ENCODE measurements around the gene YWHAG. TPM values are rescaled to one million over a fixed set of nuclear protein-coding genes. Genes with fewer than 3 reads are reported as not detected.

Gene YWHAG
- total and polyA plus RNA-seq, 9 of the 15 experiments (the other 6 are each of a cell fraction or from before 2014, with no cell fraction given): 30.4 to 246 (median 94.5) TPM

DNA sequence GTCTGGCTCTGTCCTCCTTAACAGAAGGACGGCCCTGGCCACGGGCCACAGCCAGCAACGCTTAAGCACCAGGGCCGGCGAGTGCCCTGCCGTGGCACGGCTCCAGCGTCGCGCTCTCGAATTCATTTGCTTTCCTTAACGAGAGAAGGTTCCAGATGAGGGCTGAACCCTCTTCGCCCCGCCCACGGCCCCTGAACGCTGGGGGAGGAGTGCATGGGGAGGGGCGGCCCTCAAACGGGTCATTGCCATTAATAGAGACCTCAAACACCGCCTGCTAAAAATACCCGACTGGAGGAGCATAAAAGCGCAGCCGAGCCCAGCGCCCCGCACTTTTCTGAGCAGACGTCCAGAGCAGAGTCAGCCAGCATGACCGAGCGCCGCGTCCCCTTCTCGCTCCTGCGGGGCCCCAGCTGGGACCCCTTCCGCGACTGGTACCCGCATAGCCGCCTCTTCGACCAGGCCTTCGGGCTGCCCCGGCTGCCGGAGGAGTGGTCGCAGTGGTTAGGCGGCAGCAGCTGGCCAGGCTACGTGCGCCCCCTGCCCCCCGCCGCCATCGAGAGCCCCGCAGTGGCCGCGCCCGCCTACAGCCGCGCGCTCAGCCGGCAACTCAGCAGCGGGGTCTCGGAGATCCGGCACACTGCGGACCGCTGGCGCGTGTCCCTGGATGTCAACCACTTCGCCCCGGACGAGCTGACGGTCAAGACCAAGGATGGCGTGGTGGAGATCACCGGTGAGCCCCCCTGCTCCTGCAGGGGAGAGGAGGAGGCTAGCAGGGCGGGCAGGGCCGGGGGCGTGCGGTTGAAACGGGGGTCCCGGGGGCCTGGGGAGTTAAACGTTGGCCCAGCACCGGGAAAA lies 56.2 kb downstream of the YWHAG start, which contains the start of gene HSPB1 (continued):
- TF ChIP-seq ZNF232 (CRISPR knock-in tag; IDR thresholded peaks at IDR 0.05) (peak; percentile 68; the same call in 1 of the 2 replicates), XRCC3 (IDR thresholded peaks at IDR 0.05) (no peak), TAF7 (tag; IDR thresholded peaks at IDR 0.05) (no peak; the same call in 1 of the 2 replicates), ESRRB (CRISPR knock-in tag; IDR thresholded peaks at IDR 0.05; ENCODE audit: borderline replicate concordance) (no peak), ZNF644 (tag; IDR thresholded peaks at IDR 0.05; ENCODE audit: low read depth) (no peak), MEF2A (IDR thresholded peaks at IDR 0.05; ENCODE audit: control insufficient read depth, low read depth, low read length) (peak; percentile 94), LEF1 (IDR thresholded peaks at IDR 0.05) (0 out of 2 replicates have a peak, but pooled peaks have one; percentile 64), ZNF699 (CRISPR knock-in tag; IDR thresholded peaks at IDR 0.05; ENCODE audit: insufficient replicate concordance) (no peak), PCBP2 (IDR thresholded peaks at IDR 0.05; ENCODE audit: low read depth, low read length, poor library complexity, severe bottlenecking) (no peak), CHD1 (IDR thresholded peaks at IDR 0.05; ENCODE audit: low read length) (peak; percentile 60), MAZ (CRISPR knock-in tag; conservative IDR thresholded peaks at IDR 0.05 in 1 of 2, IDR thresholded peaks at IDR 0.05 in 1 of 2) (peak; percentile 90 to 91), RBM14 (IDR thresholded peaks at IDR 0.05; ENCODE audit: borderline replicate concordance, insufficient read depth, low read depth, low read length) (0 out of 2 replicates have a peak, but pooled peaks have one; percentile 90), GTF2E2 (tag; IDR thresholded peaks at IDR 0.05) (peak; percentile 95; the same call in 1 of the 2 replicates), MCM2 (IDR thresholded peaks at IDR 0.05; ENCODE audit: low read depth) (no peak), RFX5 (IDR thresholded peaks at IDR 0.05; ENCODE audit: low read depth, low read length) (no peak)
- TF ChIP-seq, protein P1, sequence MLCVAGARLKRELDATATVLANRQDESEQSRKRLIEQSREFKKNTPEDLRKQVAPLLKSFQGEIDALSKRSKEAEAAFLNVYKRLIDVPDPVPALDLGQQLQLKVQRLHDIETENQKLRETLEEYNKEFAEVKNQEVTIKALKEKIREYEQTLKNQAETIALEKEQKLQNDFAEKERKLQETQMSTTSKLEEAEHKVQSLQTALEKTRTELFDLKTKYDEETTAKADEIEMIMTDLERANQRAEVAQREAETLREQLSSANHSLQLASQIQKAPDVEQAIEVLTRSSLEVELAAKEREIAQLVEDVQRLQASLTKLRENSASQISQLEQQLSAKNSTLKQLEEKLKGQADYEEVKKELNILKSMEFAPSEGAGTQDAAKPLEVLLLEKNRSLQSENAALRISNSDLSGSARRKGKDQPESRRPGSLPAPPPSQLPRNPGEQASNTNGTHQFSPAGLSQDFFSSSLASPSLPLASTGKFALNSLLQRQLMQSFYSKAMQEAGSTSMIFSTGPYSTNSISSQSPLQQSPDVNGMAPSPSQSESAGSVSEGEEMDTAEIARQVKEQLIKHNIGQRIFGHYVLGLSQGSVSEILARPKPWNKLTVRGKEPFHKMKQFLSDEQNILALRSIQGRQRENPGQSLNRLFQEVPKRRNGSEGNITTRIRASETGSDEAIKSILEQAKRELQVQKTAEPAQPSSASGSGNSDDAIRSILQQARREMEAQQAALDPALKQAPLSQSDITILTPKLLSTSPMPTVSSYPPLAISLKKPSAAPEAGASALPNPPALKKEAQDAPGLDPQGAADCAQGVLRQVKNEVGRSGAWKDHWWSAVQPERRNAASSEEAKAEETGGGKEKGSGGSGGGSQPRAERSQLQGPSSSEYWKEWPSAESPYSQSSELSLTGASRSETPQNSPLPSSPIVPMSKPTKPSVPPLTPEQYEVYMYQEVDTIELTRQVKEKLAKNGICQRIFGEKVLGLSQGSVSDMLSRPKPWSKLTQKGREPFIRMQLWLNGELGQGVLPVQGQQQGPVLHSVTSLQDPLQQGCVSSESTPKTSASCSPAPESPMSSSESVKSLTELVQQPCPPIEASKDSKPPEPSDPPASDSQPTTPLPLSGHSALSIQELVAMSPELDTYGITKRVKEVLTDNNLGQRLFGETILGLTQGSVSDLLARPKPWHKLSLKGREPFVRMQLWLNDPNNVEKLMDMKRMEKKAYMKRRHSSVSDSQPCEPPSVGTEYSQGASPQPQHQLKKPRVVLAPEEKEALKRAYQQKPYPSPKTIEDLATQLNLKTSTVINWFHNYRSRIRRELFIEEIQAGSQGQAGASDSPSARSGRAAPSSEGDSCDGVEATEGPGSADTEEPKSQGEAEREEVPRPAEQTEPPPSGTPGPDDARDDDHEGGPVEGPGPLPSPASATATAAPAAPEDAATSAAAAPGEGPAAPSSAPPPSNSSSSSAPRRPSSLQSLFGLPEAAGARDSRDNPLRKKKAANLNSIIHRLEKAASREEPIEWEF (CRISPR knock-in tag; IDR thresholded peaks at IDR 0.05): no peak
- TF ChIP-seq, protein P2, sequence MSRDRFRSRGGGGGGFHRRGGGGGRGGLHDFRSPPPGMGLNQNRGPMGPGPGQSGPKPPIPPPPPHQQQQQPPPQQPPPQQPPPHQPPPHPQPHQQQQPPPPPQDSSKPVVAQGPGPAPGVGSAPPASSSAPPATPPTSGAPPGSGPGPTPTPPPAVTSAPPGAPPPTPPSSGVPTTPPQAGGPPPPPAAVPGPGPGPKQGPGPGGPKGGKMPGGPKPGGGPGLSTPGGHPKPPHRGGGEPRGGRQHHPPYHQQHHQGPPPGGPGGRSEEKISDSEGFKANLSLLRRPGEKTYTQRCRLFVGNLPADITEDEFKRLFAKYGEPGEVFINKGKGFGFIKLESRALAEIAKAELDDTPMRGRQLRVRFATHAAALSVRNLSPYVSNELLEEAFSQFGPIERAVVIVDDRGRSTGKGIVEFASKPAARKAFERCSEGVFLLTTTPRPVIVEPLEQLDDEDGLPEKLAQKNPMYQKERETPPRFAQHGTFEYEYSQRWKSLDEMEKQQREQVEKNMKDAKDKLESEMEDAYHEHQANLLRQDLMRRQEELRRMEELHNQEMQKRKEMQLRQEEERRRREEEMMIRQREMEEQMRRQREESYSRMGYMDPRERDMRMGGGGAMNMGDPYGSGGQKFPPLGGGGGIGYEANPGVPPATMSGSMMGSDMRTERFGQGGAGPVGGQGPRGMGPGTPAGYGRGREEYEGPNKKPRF (IDR thresholded peaks at IDR 0.05; ENCODE audit: low read depth, low read length): no peak
- TF ChIP-seq, protein P3, sequence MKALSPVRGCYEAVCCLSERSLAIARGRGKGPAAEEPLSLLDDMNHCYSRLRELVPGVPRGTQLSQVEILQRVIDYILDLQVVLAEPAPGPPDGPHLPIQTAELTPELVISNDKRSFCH (CRISPR knock-in tag; IDR thresholded peaks at IDR 0.05): no peak
- TF ChIP-seq, protein P3 (tag; IDR thresholded peaks at IDR 0.05): 0 out of 2 replicates have a peak, but pooled peaks have one; percentile 57
